ENCODE data around the gene SMARCC1.
A peak's percentile ranks its signal among the peaks of the same experiment; 100 is the strongest.

The SMARCC1 gene

DNA sequence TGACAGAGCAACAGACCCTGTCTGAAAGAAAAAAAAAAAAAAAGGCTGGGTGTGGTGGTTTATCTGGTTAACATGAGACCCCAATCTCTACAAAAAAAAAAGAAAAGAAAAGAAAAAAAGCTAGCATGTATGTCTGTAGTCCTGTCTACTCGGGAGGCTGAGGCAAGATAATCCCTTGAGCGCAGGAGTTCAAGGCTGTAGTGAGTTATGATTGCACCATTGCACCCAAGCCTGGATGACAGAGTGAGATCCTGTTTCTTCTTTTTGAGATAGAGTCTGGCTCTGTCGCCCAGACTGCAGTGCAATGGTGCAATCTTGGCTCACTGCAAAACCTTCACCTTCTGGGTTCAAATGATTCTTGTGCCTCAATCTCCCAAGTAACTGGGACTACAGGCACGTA lies 12.9 kb upstream of the SMARCC1 start:
- Histone ChIP-seq H3K4me3 (ENCODE audit: low read length) (no peak overlapping the region), H3K27me3 (ENCODE audit: control insufficient read depth, insufficient read depth, low read length) (no peaks in the 10 kb centered on the region), H3K9ac (ENCODE audit: low read depth, low read length) (no peak overlapping the region), H3K4me2 (ENCODE audit: low read length) (no peak overlapping the region), H3K36me3 (ENCODE audit: insufficient read depth, low read length) (no peaks in the 10 kb centered on the region), H3K9me3 (replicated peaks; ENCODE audit: low read length) (no peaks in the 10 kb centered on the region), H3K4me1 (ENCODE audit: control insufficient read depth, insufficient read depth, low read length) (no peaks in the 10 kb centered on the region)

DNA sequence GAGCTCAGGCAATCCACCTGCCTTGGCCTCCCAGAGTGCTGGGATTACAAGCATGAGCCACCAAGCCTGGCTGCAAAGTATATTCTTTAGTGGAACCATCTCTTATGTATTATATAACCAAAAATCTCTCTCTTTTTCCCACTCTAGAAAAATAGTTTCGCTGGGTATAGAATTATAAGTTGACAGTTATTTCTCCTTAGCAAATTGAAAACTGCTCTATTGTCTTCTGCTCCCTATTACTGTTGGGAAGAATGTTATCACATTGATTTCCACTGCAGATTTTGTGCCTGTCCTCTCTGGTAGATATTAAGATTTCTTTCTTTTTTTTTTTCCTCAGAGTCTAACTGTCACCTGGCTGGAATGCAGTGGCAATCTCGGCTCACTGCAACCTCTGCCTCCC lies 11.0 kb upstream of the SMARCC1 start:
- Histone ChIP-seq H3K27me3 (ENCODE audit: control insufficient read depth, insufficient read depth, low read length) (no peaks in the 10 kb centered on the region), H3K36me3 (ENCODE audit: insufficient read depth, low read length) (no peaks in the 10 kb centered on the region), H3K9ac (ENCODE audit: low read depth, low read length) (no peak overlapping the region), H3K4me3 (ENCODE audit: low read length) (no peak overlapping the region), H3K4me2 (ENCODE audit: low read length) (no peak overlapping the region), H3K4me1 (ENCODE audit: control insufficient read depth, insufficient read depth, low read length) (no peaks in the 10 kb centered on the region), H3K9me3 (replicated peaks; ENCODE audit: low read length) (no peaks in the 10 kb centered on the region)

DNA sequence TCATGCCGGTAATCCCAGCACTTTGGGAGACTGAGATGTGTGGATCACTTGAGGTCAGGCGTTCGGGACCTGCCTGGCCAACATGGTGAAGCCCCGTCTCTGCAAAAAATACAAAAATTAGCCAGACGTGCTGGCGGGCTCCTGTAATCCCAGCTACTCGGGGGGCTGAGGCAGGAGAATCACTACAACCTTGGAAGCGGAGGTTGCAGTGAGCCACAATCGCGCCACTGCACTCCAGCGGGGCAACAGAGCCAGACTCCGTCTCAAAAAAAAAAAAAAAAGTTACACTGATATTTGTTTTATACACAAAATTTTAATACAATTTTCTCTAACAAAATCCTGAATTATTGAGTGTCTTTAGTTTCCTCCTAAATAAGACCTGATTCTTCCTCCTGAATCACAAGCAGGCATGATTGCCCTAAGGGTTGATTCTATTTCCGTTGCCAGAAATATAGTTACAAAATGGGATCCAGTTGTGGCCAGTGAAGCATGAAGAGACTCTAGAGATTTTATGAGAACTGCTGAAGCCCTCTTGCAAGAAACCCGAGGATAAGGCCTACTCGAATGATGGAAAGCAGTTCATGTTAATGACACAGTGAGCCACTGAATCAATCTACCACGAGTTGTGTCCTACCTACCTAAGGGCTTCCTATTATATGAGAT lies 9.6 kb upstream of the SMARCC1 start:
- Histone ChIP-seq H3K4me3 (ENCODE audit: low read length) (no peak overlapping the region), H3K4me1 (ENCODE audit: control insufficient read depth, insufficient read depth, low read length) (no peaks in the 10 kb centered on the region), H3K4me2 (ENCODE audit: low read length) (no peak overlapping the region), H3K27me3 (ENCODE audit: control insufficient read depth, insufficient read depth, low read length) (no peaks in the 10 kb centered on the region), H3K9ac (ENCODE audit: low read depth, low read length) (no peak overlapping the region), H3K9me3 (replicated peaks; ENCODE audit: low read length) (no peaks in the 10 kb centered on the region), H3K36me3 (ENCODE audit: insufficient read depth, low read length) (no peaks in the 10 kb centered on the region)

DNA sequence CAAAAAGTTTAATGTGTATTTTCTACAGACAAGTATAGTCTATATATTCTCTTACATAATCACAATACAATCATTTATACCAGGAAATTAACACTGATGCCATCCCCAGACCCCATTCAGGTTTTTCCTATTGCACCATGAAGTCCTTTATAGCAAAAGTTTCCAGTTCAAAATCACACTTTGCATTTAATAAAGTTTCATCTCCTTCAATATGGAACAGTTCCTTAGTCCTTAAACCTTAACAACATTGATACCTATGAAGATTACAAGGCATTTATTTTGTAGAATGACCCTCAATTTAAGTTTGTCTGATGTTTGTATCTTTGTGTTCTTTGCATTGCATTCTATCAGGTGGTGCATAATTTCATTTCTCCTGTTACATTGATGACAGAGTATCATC lies 2.0 kb upstream of the SMARCC1 start:
- no peak overlapping the region for H3K9ac ChIP-seq (ENCODE audit: low read depth, low read length)
- H3K4me2 ChIP-seq (ENCODE audit: low read length): no peak overlapping the region
- no peaks in the 10 kb centered on the region for H3K27me3 ChIP-seq (ENCODE audit: control insufficient read depth, insufficient read depth, low read length)
- H3K4me3 ChIP-seq (ENCODE audit: low read length): no peak overlapping the region
- H3K4me1 ChIP-seq (ENCODE audit: control insufficient read depth, insufficient read depth, low read length): peaks cover 13% of the 10 kb centered on the region
- no peaks in the 10 kb centered on the region for H3K9me3 ChIP-seq (replicated peaks; ENCODE audit: low read length)
- H3K36me3 ChIP-seq (ENCODE audit: insufficient read depth, low read length): no peaks in the 10 kb centered on the region

DNA sequence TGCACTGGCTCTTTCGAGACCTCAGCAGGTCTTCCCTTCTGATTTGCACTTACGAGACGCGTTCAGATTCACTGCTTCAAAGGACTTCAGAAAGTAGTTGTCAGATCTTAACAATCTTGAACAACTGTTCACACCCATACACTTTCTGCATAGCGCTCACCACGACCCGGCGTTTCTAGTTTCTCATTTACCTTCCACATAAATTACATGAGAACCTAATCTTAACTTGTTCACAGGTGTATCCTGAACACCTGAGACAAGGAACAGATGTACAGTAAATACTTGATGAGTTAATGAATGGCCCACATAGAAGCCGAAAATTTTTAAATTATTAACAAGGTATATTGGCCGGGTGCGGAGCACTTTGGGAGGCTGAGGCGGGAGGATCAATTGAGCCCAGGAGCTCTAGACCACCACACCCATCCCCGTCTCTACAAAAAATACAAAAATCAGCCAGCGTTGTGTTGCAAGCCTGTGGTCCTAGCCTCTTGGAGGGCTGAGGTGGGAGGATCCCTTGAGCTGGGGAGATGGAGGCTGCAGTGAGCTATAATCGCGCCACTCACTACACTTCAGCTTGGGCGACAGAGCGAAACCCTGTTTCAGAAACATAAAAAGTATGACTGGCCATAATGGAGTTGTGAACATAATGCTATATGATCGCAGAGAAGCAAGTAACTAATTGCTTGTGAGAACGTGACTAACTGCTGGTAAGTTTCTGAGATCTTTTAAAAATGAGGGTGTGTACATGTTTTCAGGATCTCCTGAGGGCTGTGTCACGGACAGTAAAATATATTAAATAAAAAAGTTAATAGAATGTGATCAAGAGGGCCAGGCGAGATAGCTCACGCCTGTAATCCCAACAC lies 984 bp upstream of the SMARCC1 start:
- Histone ChIP-seq H3K27me3 (ENCODE audit: control insufficient read depth, insufficient read depth, low read length) (no peaks in the 10 kb centered on the region), H3K9me3 (replicated peaks; ENCODE audit: low read length) (no peaks in the 10 kb centered on the region), H3K4me3 (ENCODE audit: low read length) (peak overlapping the region; percentile 78), H3K36me3 (ENCODE audit: insufficient read depth, low read length) (no peaks in the 10 kb centered on the region), H3K4me2 (ENCODE audit: low read length) (peak overlapping the region; percentile 92), H3K9ac (ENCODE audit: low read depth, low read length) (peak overlapping the region; percentile 95), H3K4me1 (ENCODE audit: control insufficient read depth, insufficient read depth, low read length) (peaks cover 13% of the 10 kb centered on the region)

DNA sequence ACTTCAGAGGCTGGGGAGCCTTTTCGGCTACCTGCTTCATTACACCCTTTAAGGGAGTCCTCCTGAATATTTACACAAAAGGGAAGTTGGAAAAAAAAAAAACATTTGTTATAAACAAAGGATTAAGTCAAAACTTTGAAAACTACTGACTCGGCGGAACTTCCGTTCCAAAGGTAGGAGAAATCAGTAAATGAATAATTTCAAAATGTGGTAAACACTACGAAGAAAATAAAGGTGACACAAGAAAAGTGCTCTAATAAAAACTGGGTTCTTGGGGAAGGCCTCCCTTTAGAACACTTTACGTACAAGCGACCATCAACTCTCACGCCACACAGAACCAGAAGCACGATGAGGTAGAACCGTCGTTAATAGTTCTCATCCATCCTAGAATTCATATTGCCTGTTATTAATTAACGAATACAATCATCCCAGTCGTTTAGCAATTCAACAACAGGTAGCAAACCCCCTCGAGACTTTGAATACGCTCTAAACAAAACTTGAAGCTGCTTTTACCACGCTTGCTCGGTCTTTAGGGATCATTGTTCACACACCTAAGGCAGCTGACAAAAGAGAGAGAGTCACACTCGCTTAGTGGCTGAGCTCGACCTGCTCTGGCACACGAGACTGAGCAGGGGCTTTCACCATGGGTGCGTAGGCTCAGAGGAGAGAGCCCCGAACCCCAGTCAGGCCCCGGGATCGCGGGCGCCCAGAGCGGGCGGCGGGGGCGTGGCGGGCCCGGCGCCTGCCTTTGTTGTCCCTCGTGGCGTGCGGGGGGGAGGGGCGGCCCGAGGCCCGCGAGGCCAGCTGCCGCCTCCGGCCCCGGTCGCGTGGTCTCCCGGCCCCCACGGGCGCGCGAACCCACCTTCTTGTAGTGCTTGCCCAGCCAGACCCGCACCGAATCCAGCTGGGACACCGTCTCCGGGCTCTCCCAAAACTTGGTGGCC lies 680 bp downstream of the SMARCC1 start:
- Histone ChIP-seq H3K4me3 (ENCODE audit: low read length) (peak overlapping the region; percentile 78), H3K4me2 (ENCODE audit: low read length) (peak overlapping the region; percentile 92), H3K9ac (ENCODE audit: low read depth, low read length) (peak overlapping the region; percentile 95), H3K9me3 (replicated peaks; ENCODE audit: low read length) (no peaks in the 10 kb centered on the region), H3K36me3 (ENCODE audit: insufficient read depth, low read length) (no peaks in the 10 kb centered on the region), H3K27me3 (ENCODE audit: control insufficient read depth, insufficient read depth, low read length) (no peaks in the 10 kb centered on the region), H3K4me1 (ENCODE audit: control insufficient read depth, insufficient read depth, low read length) (peaks cover 13% of the 10 kb centered on the region)

DNA sequence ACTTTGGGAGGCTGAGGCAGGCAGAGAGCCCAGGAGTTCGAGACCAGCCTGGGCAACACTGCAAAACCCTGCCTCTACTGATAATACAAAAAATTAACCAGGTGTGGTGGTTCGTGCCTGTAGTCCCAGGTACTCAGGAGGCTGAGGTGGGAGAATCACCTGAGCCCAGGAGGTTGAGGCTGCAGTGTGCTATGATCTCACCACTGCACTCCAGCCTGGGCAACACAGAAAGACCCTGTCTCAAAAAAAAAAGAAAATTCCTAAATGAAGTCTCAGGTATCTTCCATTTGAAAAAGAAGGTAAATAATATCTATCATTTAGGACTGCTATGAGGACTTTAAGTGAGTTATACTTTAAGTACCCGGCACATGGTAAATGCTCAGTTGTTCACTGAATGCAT lies 2.9 kb downstream of the SMARCC1 start:
- Histone ChIP-seq H3K9me3 (replicated peaks; ENCODE audit: low read length) (no peaks in the 10 kb centered on the region), H3K4me3 (ENCODE audit: low read length) (no peak overlapping the region), H3K9ac (ENCODE audit: low read depth, low read length) (no peak overlapping the region), H3K4me2 (ENCODE audit: low read length) (peak overlapping the region; percentile 92), H3K4me1 (ENCODE audit: control insufficient read depth, insufficient read depth, low read length) (peaks cover 13% of the 10 kb centered on the region), H3K36me3 (ENCODE audit: insufficient read depth, low read length) (no peaks in the 10 kb centered on the region), H3K27me3 (ENCODE audit: control insufficient read depth, insufficient read depth, low read length) (no peaks in the 10 kb centered on the region)

DNA sequence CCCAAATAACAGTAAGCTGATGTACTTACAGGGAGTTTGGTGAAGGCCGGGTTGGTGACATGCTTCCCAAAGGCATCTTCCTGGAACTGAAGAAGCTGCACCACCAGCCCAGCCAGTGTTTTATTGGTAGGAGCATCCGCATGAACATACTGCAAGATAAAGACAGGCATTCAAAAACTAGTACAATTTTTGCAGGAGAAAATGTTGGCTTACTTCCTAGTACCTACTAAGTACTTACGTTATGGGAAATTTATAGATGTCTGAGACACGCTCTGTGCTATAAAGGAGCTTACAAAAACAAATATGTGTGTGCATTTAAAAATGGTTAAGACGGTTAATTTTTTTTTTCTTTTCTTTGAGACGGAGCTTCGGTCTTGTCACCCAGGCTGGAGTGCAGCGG lies 8.9 kb downstream of the SMARCC1 start:
- Histone ChIP-seq H3K9me3 (replicated peaks; ENCODE audit: low read length) (no peaks in the 10 kb centered on the region), H3K4me3 (ENCODE audit: low read length) (no peak overlapping the region), H3K9ac (ENCODE audit: low read depth, low read length) (no peak overlapping the region), H3K36me3 (ENCODE audit: insufficient read depth, low read length) (peaks cover 11% of the 10 kb centered on the region), H3K4me1 (ENCODE audit: control insufficient read depth, insufficient read depth, low read length) (no peaks in the 10 kb centered on the region), H3K27me3 (ENCODE audit: control insufficient read depth, insufficient read depth, low read length) (no peaks in the 10 kb centered on the region), H3K4me2 (ENCODE audit: low read length) (no peak overlapping the region)

DNA sequence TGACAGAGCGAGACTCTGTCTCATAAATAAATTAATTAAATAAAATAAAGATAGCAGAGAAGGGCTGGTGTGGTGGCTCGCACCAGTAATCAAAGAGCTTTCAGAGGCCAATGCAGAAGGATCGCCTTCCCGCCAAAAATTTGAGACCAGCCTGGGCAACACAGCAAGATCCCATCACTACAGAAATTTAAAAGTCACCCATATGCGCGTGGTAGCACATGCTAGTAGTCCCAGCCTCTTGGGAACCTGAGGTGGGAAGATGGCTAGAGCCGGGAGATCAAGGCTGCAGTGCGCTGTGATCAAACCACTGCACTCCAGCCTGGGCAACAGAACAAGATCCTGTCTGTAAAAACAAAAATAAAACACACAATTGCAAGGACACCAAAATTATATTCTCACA lies 9.6 kb downstream of the SMARCC1 start:
- Histone ChIP-seq H3K4me1 (ENCODE audit: control insufficient read depth, insufficient read depth, low read length) (no peaks in the 10 kb centered on the region), H3K9ac (ENCODE audit: low read depth, low read length) (no peak overlapping the region), H3K27me3 (ENCODE audit: control insufficient read depth, insufficient read depth, low read length) (no peaks in the 10 kb centered on the region), H3K36me3 (ENCODE audit: insufficient read depth, low read length) (peaks cover 11% of the 10 kb centered on the region), H3K4me2 (ENCODE audit: low read length) (no peak overlapping the region), H3K9me3 (replicated peaks; ENCODE audit: low read length) (no peaks in the 10 kb centered on the region), H3K4me3 (ENCODE audit: low read length) (no peak overlapping the region)

DNA sequence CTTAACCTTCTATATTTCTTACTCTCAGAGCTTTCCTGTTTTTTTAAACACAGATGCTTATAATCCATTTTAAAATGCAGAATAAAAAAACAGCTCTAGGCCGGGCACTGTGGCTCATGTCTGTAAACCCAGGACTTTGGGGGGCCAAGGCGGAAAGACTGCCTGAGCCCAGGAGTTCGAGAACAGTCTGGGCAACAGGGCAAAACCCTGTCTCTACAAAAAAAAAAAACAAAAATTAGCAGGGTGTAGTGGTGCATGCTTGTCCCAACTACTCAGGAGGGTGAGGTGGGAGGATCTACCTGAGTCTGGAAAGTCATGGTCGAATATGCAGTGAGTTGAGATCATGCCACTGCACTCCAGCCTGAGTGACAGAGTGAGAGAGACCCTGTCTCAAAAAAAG lies 15.5 kb downstream of the SMARCC1 start:
- Histone ChIP-seq H3K9ac (ENCODE audit: low read depth, low read length) (no peak overlapping the region), H3K4me1 (ENCODE audit: control insufficient read depth, insufficient read depth, low read length) (no peaks in the 10 kb centered on the region), H3K27me3 (ENCODE audit: control insufficient read depth, insufficient read depth, low read length) (no peaks in the 10 kb centered on the region), H3K9me3 (replicated peaks; ENCODE audit: low read length) (no peaks in the 10 kb centered on the region), H3K4me2 (ENCODE audit: low read length) (no peak overlapping the region), H3K36me3 (ENCODE audit: insufficient read depth, low read length) (peaks cover 8% of the 10 kb centered on the region), H3K4me3 (ENCODE audit: low read length) (no peak overlapping the region)

DNA sequence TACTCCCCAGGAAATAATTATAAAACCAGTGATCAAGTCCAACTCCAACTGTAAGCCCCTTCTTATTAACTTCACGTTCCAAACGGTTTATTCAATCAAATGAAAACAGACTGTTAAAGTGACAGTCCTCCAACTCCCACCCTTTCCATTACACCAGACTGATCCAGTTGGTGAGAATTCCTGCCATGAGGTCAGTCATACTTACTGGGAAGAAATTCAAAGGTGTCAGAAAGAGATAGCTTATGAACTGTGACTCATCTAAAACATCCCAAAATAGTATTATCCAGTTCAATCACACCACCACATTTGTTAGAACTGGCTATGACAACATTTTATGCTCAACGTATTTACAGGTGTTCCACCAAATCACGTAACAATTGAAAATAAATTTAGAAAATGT lies 19.5 kb downstream of the SMARCC1 start:
- no peak overlapping the region for H3K9ac ChIP-seq (ENCODE audit: low read depth, low read length)
- no peak overlapping the region for H3K4me3 ChIP-seq (ENCODE audit: low read length)
- no peaks in the 10 kb centered on the region for H3K4me1 ChIP-seq (ENCODE audit: control insufficient read depth, insufficient read depth, low read length)
- H3K9me3 ChIP-seq (replicated peaks; ENCODE audit: low read length): no peaks in the 10 kb centered on the region
- no peak overlapping the region for H3K4me2 ChIP-seq (ENCODE audit: low read length)
- H3K36me3 ChIP-seq (ENCODE audit: insufficient read depth, low read length): peaks cover 8% of the 10 kb centered on the region
- H3K27me3 ChIP-seq (ENCODE audit: control insufficient read depth, insufficient read depth, low read length): no peaks in the 10 kb centered on the region

Measured in skeletal muscle satellite cell (primary cell).